Measurements from ENCODE around the gene SLC9A7. TPM values are rescaled to one million over a fixed set of nuclear protein-coding genes. Genes with fewer than 3 reads are reported as not detected.
A peak's percentile ranks its signal among the peaks of the same experiment; 100 is the strongest.

SLC9A7 gene
- total RNA-seq, 1 donor from 2014 or later: 7.9 TPM

DNA sequence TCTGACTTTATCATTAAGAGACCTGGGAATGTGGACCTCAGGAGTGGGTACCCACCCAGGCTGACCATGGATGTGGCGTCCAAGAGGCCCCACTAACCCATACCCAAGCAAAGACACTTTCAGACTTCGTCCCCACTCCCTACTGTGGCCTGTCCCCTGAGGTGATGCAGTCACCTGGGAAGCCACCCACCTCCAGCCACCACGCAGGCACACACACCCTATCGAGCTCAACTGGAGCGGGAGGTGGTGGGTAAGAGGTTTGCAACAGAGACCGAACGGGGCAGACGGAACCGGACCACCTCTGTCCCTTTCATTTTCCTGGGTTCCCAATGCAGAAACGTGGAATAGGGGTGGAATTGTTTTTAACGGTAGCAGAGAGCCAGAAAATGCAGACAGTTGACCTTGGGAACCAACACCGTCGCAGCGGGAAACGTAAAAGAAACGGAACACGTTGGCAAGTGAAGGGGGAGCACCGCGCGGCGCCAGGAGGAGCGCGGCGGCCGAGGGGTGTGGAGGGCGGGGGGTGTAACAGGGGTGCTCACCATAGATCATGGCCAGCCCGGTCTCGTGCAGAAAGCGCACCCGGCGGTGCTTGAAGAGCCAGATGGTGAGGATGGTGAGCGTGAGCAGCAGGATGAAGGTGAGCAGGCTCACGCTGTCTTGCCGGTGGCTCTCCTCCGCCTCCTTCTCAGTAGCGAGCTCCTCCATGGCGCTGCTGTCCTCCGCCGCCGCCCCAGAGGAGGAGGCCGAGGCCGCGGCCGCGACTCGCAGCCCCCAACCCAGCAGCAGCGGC lies 559 bp downstream of the SLC9A7 start:
- H3K9me3 ChIP-seq: no peaks in the 10 kb centered on the region
- intact Hi-C loops (cut with DNase I): no loop called here
- ATAC-seq (peak; percentile 16 to 33), DNase-seq (no peak)
- no peaks in the 10 kb centered on the region for H3K27me3 ChIP-seq (ENCODE audit: low read depth)
- no peaks in the 10 kb centered on the region for H3K4me1 ChIP-seq
- TF ChIP-seq, protein P1, sequence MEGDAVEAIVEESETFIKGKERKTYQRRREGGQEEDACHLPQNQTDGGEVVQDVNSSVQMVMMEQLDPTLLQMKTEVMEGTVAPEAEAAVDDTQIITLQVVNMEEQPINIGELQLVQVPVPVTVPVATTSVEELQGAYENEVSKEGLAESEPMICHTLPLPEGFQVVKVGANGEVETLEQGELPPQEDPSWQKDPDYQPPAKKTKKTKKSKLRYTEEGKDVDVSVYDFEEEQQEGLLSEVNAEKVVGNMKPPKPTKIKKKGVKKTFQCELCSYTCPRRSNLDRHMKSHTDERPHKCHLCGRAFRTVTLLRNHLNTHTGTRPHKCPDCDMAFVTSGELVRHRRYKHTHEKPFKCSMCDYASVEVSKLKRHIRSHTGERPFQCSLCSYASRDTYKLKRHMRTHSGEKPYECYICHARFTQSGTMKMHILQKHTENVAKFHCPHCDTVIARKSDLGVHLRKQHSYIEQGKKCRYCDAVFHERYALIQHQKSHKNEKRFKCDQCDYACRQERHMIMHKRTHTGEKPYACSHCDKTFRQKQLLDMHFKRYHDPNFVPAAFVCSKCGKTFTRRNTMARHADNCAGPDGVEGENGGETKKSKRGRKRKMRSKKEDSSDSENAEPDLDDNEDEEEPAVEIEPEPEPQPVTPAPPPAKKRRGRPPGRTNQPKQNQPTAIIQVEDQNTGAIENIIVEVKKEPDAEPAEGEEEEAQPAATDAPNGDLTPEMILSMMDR (IDR thresholded peaks at IDR 0.05): no peak
- no peak overlapping the region for H3K27ac ChIP-seq
- no peaks in the 10 kb centered on the region for H3K36me3 ChIP-seq
- H3K4me3 ChIP-seq: peak overlapping the region; percentile 53

- Histone ChIP-seq H3K27ac (no peak overlapping the region), H3K27me3 (ENCODE audit: low read depth) (no peaks in the 10 kb centered on the region), H3K9me3 (no peaks in the 10 kb centered on the region), H3K4me3 (peak overlapping the region; percentile 53), H3K36me3 (no peaks in the 10 kb centered on the region), H3K4me1 (no peaks in the 10 kb centered on the region)
- ATAC-seq (no peak), DNase-seq (no peak)
- intact Hi-C loops (cut with DNase I): no loop called here
- TF ChIP-seq, protein P1 (IDR thresholded peaks at IDR 0.05): no peak
These were observed 1.3 kb downstream of the SLC9A7 start for GRCh38 chrX:46757593-46757992.

GRCh38 chrX:46757052-46757451 lies 1.9 kb downstream of the SLC9A7 start:
- Histone ChIP-seq H3K36me3 (no peaks in the 10 kb centered on the region), H3K27me3 (ENCODE audit: low read depth) (no peaks in the 10 kb centered on the region), H3K27ac (no peak overlapping the region), H3K9me3 (no peaks in the 10 kb centered on the region), H3K4me1 (no peaks in the 10 kb centered on the region), H3K4me3 (no peak overlapping the region)
- TF ChIP-seq, protein P1 (IDR thresholded peaks at IDR 0.05): no peak
- intact Hi-C loops (cut with DNase I): no loop called here
- DNase-seq (no peak), ATAC-seq (no peak)

DNA sequence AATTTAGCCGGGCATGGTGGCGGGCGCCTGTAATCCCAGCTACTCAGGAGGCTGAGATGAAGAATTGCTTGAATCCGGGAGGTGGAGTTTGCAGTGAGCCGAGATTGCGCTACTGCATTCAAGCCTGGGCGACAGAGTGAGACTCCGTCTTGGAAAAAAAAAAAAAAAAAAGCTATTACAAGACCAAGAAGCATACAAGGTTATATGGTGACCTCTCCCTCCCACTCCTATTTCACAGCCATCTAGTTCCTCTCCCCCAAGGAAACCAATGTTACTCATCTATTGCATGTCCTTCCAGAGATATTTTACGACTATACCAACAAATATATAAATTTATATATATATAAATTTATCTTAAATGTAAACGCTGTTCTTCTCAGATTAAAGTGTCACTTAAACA lies 3.2 kb downstream of the SLC9A7 start:
- TF ChIP-seq, protein P1 (IDR thresholded peaks at IDR 0.05): no peak
- no peak for DNase-seq
- ATAC-seq: no peak
- intact Hi-C loops (cut with DNase I): no loop called here
- no peaks in the 10 kb centered on the region for H3K36me3 ChIP-seq
- no peaks in the 10 kb centered on the region for H3K27me3 ChIP-seq (ENCODE audit: low read depth)
- H3K27ac ChIP-seq: no peak overlapping the region
- H3K4me3 ChIP-seq: no peak overlapping the region
- H3K9me3 ChIP-seq: no peaks in the 10 kb centered on the region
- H3K4me1 ChIP-seq: no peaks in the 10 kb centered on the region

DNA sequence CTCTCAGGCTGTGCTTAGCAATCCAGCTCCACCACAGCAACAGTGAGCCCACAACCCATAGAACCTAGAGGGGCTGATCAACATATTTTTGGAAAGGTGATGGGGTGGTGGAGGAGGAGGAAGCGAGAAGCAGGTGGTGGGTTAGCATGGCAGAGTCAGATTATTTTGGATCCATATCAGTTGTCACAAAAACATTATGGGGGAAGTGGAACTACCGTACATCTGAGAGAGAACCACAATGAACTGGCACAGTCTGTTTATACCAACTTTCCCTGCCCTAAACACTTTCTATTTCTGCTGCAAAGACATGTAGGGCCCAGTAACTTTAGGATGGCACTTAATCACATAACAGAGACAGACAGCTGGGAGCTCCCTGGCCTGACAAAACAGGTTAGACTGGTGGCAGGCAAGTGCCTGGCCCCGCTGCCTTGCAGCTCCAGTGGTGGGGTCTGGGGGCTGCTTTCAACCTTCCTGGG lies 4.3 kb downstream of the SLC9A7 start:
- TF ChIP-seq, protein P1 (IDR thresholded peaks at IDR 0.05): no peak
- no peaks in the 10 kb centered on the region for H3K27me3 ChIP-seq (ENCODE audit: low read depth)
- H3K36me3 ChIP-seq: no peaks in the 10 kb centered on the region
- DNase-seq (no peak), ATAC-seq (no peak)
- no peaks in the 10 kb centered on the region for H3K4me1 ChIP-seq
- no peak overlapping the region for H3K4me3 ChIP-seq
- no peak overlapping the region for H3K27ac ChIP-seq
- intact Hi-C loops (cut with DNase I): no loop called here
- no peaks in the 10 kb centered on the region for H3K9me3 ChIP-seq
